Astrocyte (in vitro differentiated cells and primary cell): ENCODE data around the gene DGCR2. TPM values are rescaled to one million over a fixed set of nuclear protein-coding genes. Genes with fewer than 3 reads are reported as not detected.
A peak's percentile ranks its signal among the peaks of the same experiment; 100 is the strongest.

Source experiments
- DNase-seq: peaks from one replicate; pipeline ENCODE4 v3.0.0-alpha.2; 2010; ENCODE audit warnings: low read depth
- FAIRE-seq: peaks from 2 replicates; lab custom pipeline; 2011; peaks lifted over from hg19 to GRCh38; lab: Jason Lieb, UNC
- H2AFZ ChIP-seq: 2 replicates; pipeline ENCODE4 v1.6.0; 2012; ENCODE audit warnings: low read depth, low read length, inconsistent platforms
- H3K27ac ChIP-seq: 2 replicates; pipeline ENCODE4 v1.5.1; 2011; ENCODE audit warnings: low read depth, low read length, inconsistent platforms
- H3K27me3 ChIP-seq: 2 replicates; pipeline ENCODE4 v1.6.0; 2011; ENCODE audit warnings: low read length, inconsistent platforms; ENCODE audit not compliant: insufficient read depth
- H3K36me3 ChIP-seq: 2 replicates; pipeline ENCODE4 v1.5.1; 2011; ENCODE audit warnings: low read length, inconsistent platforms; ENCODE audit not compliant: insufficient read depth
- H3K4me1 ChIP-seq: 2 replicates; pipeline ENCODE4 v1.5.1; 2011; ENCODE audit warnings: low read length, inconsistent platforms; ENCODE audit not compliant: insufficient read depth
- H3K4me2 ChIP-seq: 2 replicates; pipeline ENCODE4 v1.6.0; 2012; ENCODE audit warnings: low read length, inconsistent platforms
- H3K4me3 ChIP-seq: 2 replicates; pipeline ENCODE4 v1.5.1; 2011; ENCODE audit warnings: low read depth, mild to moderate bottlenecking, low read length, inconsistent platforms; ENCODE audit not compliant: insufficient read depth
- H3K79me2 ChIP-seq: 2 replicates; pipeline ENCODE4 v1.6.0; 2012; ENCODE audit warnings: mild to moderate bottlenecking, low read length, inconsistent platforms; ENCODE audit not compliant: insufficient read depth
- H3K9ac ChIP-seq: 2 replicates; pipeline ENCODE4 v1.6.0; 2012; ENCODE audit warnings: mild to moderate bottlenecking, low read length, inconsistent platforms
- H3K9me3 ChIP-seq: 2 replicates; pipeline ENCODE4 v1.5.1; 2012; ENCODE audit warnings: low read depth, mild to moderate bottlenecking, low read length, inconsistent platforms; ENCODE audit not compliant: insufficient read depth
- H4K20me1 ChIP-seq: 2 replicates; pipeline ENCODE4 v1.6.0; 2012; ENCODE audit warnings: low read length, inconsistent platforms; ENCODE audit not compliant: insufficient read depth
- H3K27ac Mint-ChIP-seq: one replicate; pipeline ENCODE4 v1.8.0; 2021; ENCODE audit warnings: mild to moderate bottlenecking, mixed read lengths; ENCODE audit not compliant: unreplicated experiment
- H3K27me3 Mint-ChIP-seq: one replicate; pipeline ENCODE4 v1.8.0; 2021; ENCODE audit warnings: low read depth, mixed read lengths; ENCODE audit not compliant: unreplicated experiment
- H3K36me3 Mint-ChIP-seq: one replicate; pipeline ENCODE4 v1.8.0; 2021; ENCODE audit warnings: low read depth, mixed read lengths; ENCODE audit not compliant: unreplicated experiment
- H3K4me1 Mint-ChIP-seq: one replicate; pipeline ENCODE4 v1.8.0; 2021; ENCODE audit warnings: low read depth, mixed read lengths; ENCODE audit not compliant: unreplicated experiment
- H3K4me3 Mint-ChIP-seq: one replicate; pipeline ENCODE4 v1.8.0; 2021; ENCODE audit warnings: mild to moderate bottlenecking, moderate library complexity, mixed read lengths; ENCODE audit not compliant: unreplicated experiment
- H3K9me3 Mint-ChIP-seq: one replicate; pipeline ENCODE4 v1.8.0; 2021; ENCODE audit warnings: mild to moderate bottlenecking, mixed read lengths; ENCODE audit not compliant: unreplicated experiment
- EZH2 ChIP-seq: IDR thresholded peaks from 2 replicates; pipeline ENCODE4 v1.6.1; 2012; ENCODE audit warnings: mild to moderate bottlenecking, low read length, inconsistent platforms; ENCODE audit not compliant: insufficient read depth
- total RNA-seq: library from RNA; stranded (reverse); gene quantifications from 2 replicates; pipeline ENCODE4 v1.2.1, GENCODE V29; 2021
- TF ChIP-seq, protein P1 (sequence below): IDR thresholded peaks from 2 replicates; pipeline ENCODE4 v1.5.1; 2011; ENCODE audit warnings: low read depth, mild to moderate bottlenecking, inconsistent platforms, low read length, moderate library complexity; ENCODE audit not compliant: insufficient read depth

The DGCR2 gene
- total RNA-seq, 1 donor from 2014 or later: 49.4 TPM

DNA sequence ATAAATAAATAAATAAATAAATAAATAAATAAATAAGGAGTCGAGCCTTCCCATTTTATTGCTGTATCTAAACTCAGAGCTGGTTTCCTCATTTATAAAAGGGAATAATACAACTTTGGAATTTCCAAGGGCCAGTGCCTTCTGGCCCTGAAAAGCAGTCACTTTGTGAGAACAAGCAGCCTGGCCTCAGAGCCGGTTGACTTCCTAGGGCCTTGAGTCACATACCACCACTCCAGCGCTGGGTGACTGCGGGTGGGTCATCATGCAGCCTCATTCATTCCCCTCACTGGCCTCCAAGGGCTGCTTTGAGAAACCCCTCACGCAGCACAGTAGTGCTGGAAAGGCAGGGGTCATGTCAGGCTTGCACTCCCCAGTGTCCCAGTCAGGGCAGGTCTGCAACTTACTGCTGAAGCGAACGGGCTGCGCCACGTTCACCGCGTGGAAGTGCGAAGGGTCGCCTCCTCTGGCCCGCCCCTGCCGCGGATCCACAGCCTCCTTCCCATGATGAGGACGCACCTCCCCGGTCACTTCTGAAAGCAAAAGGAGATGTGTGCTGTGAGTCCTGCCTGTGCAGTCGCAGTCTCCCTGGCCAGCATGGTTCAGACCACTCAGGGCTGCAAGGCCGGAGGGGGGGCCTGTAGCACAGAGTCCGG is 54.4 kb downstream of the DGCR2 start:
- Mint-ChIP-seq H3K4me3 (no peak overlapping the region), H3K4me1 (peaks cover 7% of the 10 kb centered on the region), H3K27ac (no peak overlapping the region), H3K27me3 (no peaks in the 10 kb centered on the region), H3K36me3 (peaks cover 16% of the 10 kb centered on the region), H3K9me3 (no peaks in the 10 kb centered on the region)
- Histone ChIP-seq H3K27me3 (no peaks in the 10 kb centered on the region), H3K9ac (no peak overlapping the region), H4K20me1 (peaks cover 81% of the 10 kb centered on the region), H3K4me3 (no peak overlapping the region), H3K9me3 (no peaks in the 10 kb centered on the region), H2AFZ (no peak overlapping the region), H3K4me2 (no peak overlapping the region), H3K36me3 (peaks cover under 1% of the 10 kb centered on the region), H3K4me1 (peaks cover 8% of the 10 kb centered on the region), H3K79me2 (peaks cover 17% of the 10 kb centered on the region), H3K27ac (no peak overlapping the region)
- FAIRE-seq (no peak), DNase-seq (no peak)
- TF ChIP-seq EZH2: no peak
- TF ChIP-seq, protein P1, sequence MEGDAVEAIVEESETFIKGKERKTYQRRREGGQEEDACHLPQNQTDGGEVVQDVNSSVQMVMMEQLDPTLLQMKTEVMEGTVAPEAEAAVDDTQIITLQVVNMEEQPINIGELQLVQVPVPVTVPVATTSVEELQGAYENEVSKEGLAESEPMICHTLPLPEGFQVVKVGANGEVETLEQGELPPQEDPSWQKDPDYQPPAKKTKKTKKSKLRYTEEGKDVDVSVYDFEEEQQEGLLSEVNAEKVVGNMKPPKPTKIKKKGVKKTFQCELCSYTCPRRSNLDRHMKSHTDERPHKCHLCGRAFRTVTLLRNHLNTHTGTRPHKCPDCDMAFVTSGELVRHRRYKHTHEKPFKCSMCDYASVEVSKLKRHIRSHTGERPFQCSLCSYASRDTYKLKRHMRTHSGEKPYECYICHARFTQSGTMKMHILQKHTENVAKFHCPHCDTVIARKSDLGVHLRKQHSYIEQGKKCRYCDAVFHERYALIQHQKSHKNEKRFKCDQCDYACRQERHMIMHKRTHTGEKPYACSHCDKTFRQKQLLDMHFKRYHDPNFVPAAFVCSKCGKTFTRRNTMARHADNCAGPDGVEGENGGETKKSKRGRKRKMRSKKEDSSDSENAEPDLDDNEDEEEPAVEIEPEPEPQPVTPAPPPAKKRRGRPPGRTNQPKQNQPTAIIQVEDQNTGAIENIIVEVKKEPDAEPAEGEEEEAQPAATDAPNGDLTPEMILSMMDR: no peak

DNA sequence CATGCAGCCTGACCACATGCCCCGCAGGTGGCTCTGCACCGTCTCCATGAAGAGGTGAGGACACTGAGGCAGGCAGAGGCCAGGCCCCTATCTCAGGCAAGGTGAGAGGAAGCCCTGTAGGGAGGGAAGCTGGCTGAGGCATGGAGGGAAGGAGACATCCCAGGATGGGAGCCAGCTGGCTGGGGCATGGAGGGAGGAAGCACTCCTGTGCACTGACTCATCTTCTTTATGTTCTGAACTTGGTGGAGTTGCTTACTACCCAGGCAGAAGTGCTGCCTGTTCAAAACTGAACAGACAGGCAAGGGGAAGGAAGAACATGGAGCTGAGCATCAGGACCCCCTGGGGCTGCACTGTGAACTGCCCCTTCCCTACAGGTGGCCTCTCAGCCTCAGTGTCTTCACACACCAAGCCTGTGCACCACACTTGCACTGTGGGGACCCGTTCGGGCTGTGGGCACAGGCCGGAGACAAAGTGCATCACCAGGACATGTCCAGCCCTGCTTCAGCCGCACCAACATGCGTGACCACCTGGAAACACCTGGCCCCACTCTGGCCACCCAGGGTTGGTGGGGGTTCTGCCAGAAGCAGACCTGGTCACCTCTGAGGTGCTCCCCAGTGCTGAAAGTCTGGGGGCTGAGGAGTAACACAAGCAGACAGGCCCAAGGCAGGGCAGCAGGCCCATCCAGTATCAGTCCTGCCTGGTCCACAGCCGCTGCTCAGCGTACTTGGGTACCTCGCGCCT is 55.5 kb downstream of the DGCR2 start:
- Histone ChIP-seq H3K27me3 (no peaks in the 10 kb centered on the region), H3K27ac (no peak overlapping the region), H3K79me2 (peaks cover 15% of the 10 kb centered on the region), H3K36me3 (peaks cover 2% of the 10 kb centered on the region), H3K4me3 (no peak overlapping the region), H2AFZ (no peak overlapping the region), H3K9ac (peak overlapping the region; percentile 5), H3K4me1 (peaks cover 8% of the 10 kb centered on the region), H3K9me3 (no peaks in the 10 kb centered on the region), H4K20me1 (peaks cover 77% of the 10 kb centered on the region), H3K4me2 (peak overlapping the region; percentile 19)
- FAIRE-seq: peak; percentile 70
- peak; percentile 67 for DNase-seq
- TF ChIP-seq EZH2: no peak
- TF ChIP-seq, protein P1: no peak
- Mint-ChIP-seq H3K4me3 (no peak overlapping the region), H3K36me3 (peaks cover 17% of the 10 kb centered on the region), H3K4me1 (peaks cover 7% of the 10 kb centered on the region), H3K27me3 (no peaks in the 10 kb centered on the region), H3K27ac (peak overlapping the region; percentile 34), H3K9me3 (no peaks in the 10 kb centered on the region)
